H9 (cell line): ENCODE data around the gene DENND11. TPM values are rescaled to one million over a fixed set of nuclear protein-coding genes. Genes with fewer than 3 reads are reported as not detected.

Source experiments
- DNase-seq: peaks from one replicate; pipeline ENCODE4 v3.0.0-alpha.2; 2017
- H2AFZ ChIP-seq: one replicate; pipeline ENCODE4 v1.6.1; 2013; ENCODE audit warnings: mild to moderate bottlenecking, low read length, control low read depth, moderate library complexity
- H2AK5ac ChIP-seq: 2 replicates; pipeline ENCODE4 v1.6.1; 2013; ENCODE audit warnings: low read length, control low read depth, mixed read lengths; ENCODE audit not compliant: insufficient read length
- H2BK120ac ChIP-seq: one replicate; pipeline ENCODE4 v1.6.1; 2013; ENCODE audit warnings: low read depth, mild to moderate bottlenecking, low read length, control low read depth, inconsistent platforms; ENCODE audit not compliant: poor library complexity, severe bottlenecking
- H2BK12ac ChIP-seq: 2 replicates; pipeline ENCODE4 v1.6.1; 2013; ENCODE audit warnings: low read length, control low read depth, mixed read lengths, low read depth; ENCODE audit not compliant: insufficient read length
- H2BK15ac ChIP-seq: 2 replicates; pipeline ENCODE4 v1.6.1; 2013; ENCODE audit warnings: low read depth, low read length, control low read depth
- H2BK20ac ChIP-seq: one replicate; pipeline ENCODE4 v1.6.1; 2013; ENCODE audit warnings: low read depth, mild to moderate bottlenecking, low read length, control low read depth, inconsistent platforms; ENCODE audit not compliant: poor library complexity, severe bottlenecking
- H2BK5ac ChIP-seq: 2 replicates; pipeline ENCODE4 v1.6.1; 2013; ENCODE audit warnings: low read length, control low read depth, mixed read lengths; ENCODE audit not compliant: insufficient read length
- H3K14ac ChIP-seq: 2 replicates; pipeline ENCODE4 v1.6.1; 2013; ENCODE audit warnings: low read length, control low read depth; ENCODE audit not compliant: insufficient read depth
- H3K18ac ChIP-seq: 2 replicates; pipeline ENCODE4 v1.6.1; 2013; ENCODE audit warnings: low read depth, mild to moderate bottlenecking, mixed read lengths, low read length, control low read depth; ENCODE audit not compliant: insufficient read length
- H3K23ac ChIP-seq: 2 replicates; pipeline ENCODE4 v1.6.1; 2013; ENCODE audit warnings: low read length, control low read depth, mixed read lengths, low read depth; ENCODE audit not compliant: insufficient read length
- H3K23me2 ChIP-seq: 2 replicates; pipeline ENCODE4 v1.6.1; 2013; ENCODE audit warnings: low read depth, mild to moderate bottlenecking, mixed read lengths, low read length, control low read depth; ENCODE audit not compliant: insufficient read length, poor library complexity, severe bottlenecking
- H3K27ac ChIP-seq: 2 replicates; pipeline ENCODE4 v1.5.1; 2013; ENCODE audit warnings: low read length, control low read depth, mixed read lengths, low read depth; ENCODE audit not compliant: insufficient read length
- H3K27me3 ChIP-seq: 2 replicates; pipeline ENCODE4 v1.6.1; 2013; ENCODE audit warnings: low read length, control low read depth, inconsistent platforms; ENCODE audit not compliant: insufficient read depth
- H3K4ac ChIP-seq: 2 replicates; pipeline ENCODE4 v1.6.1; 2013; ENCODE audit warnings: low read depth, mild to moderate bottlenecking, control low read depth, inconsistent platforms, low read length, moderate library complexity
- H3K4me1 ChIP-seq: 2 replicates; pipeline ENCODE4 v1.6.1; 2013; ENCODE audit warnings: low read length, control low read depth, inconsistent platforms; ENCODE audit not compliant: insufficient read depth
- H3K4me2 ChIP-seq: 2 replicates; pipeline ENCODE4 v1.6.1; 2013; ENCODE audit warnings: low read length, control low read depth, mixed read lengths; ENCODE audit not compliant: insufficient read length, insufficient read depth
- H3K56ac ChIP-seq: 2 replicates; pipeline ENCODE4 v1.6.1; 2013; ENCODE audit warnings: low read depth, mild to moderate bottlenecking, mixed read lengths, low read length, control low read depth; ENCODE audit not compliant: insufficient read length
- H3K79me1 ChIP-seq: 2 replicates; pipeline ENCODE4 v1.6.1; 2013; ENCODE audit warnings: low read depth, mild to moderate bottlenecking, moderate library complexity, low read length, control low read depth, inconsistent platforms; ENCODE audit not compliant: insufficient read depth, poor library complexity, severe bottlenecking
- H3K79me2 ChIP-seq: 2 replicates; pipeline ENCODE4 v1.6.1; 2013; ENCODE audit warnings: low read length, control low read depth, inconsistent platforms; ENCODE audit not compliant: insufficient read depth
- H3K9ac ChIP-seq: 2 replicates; pipeline ENCODE4 v1.6.1; 2013; ENCODE audit warnings: low read length, control low read depth, mixed read lengths; ENCODE audit not compliant: insufficient read length; ENCODE audit errors: extremely low read depth
- H3K9me3 ChIP-seq: one replicate; pipeline ENCODE4 v1.6.1; 2013; ENCODE audit warnings: low read depth, low read length, inconsistent platforms; ENCODE audit not compliant: control insufficient read depth
- H3T11ph ChIP-seq: one replicate; pipeline ENCODE4 v1.6.1; 2013; ENCODE audit warnings: mild to moderate bottlenecking, low read length, control low read depth, inconsistent platforms
- H4K20me1 ChIP-seq: one replicate; pipeline ENCODE4 v1.6.1; 2013; ENCODE audit not compliant: control insufficient read depth, insufficient read length, insufficient read depth
- H4K5ac ChIP-seq: 2 replicates; pipeline ENCODE4 v1.6.1; 2013; ENCODE audit warnings: low read depth, mild to moderate bottlenecking, mixed read lengths, low read length, control low read depth; ENCODE audit not compliant: insufficient read length
- H4K8ac ChIP-seq: replicated peaks from 2 replicates; pipeline ENCODE4 v1.6.1; 2013; ENCODE audit warnings: low read length, control low read depth, mixed read lengths, low read depth; ENCODE audit not compliant: insufficient read length
- H4K91ac ChIP-seq: 2 replicates; pipeline ENCODE4 v1.6.1; 2013; ENCODE audit warnings: low read depth, mild to moderate bottlenecking, moderate library complexity, mixed read lengths, low read length, control low read depth; ENCODE audit not compliant: insufficient read length
- H3K27ac Mint-ChIP-seq, 3 experiments: 2 replicates in 2 of 3; 3 replicates in 1 of 3; pipeline ENCODE4 v1.8.0; 2020 to 2021; ENCODE audit warnings: mixed read lengths in 3 of 3, mild to moderate bottlenecking in 1 of 3, moderate library complexity in 1 of 3
- H3K27me3 Mint-ChIP-seq: 2 replicates; pipeline ENCODE4 v1.8.0; 2021; ENCODE audit warnings: low read depth, mild to moderate bottlenecking, moderate library complexity, mixed read lengths
- H3K36me3 Mint-ChIP-seq, 3 experiments: 2 replicates in 2 of 3; 3 replicates in 1 of 3; pipeline ENCODE4 v1.8.0; 2020 to 2021; ENCODE audit warnings: low read depth in 3 of 3, mixed read lengths in 3 of 3; ENCODE audit not compliant: insufficient read depth in 1 of 3
- H3K4me1 Mint-ChIP-seq, 2 experiments: 2 replicates each; pipeline ENCODE4 v1.8.0; 2020; ENCODE audit warnings: mixed read lengths in 2 of 2
- H3K4me3 Mint-ChIP-seq, 2 experiments: 2 replicates in 1 of 2; 3 replicates in 1 of 2; pipeline ENCODE4 v1.8.0; 2020 to 2021; ENCODE audit warnings: mild to moderate bottlenecking in 2 of 2, mixed read lengths in 2 of 2, moderate library complexity in 1 of 2
- H3K9me3 Mint-ChIP-seq, 2 experiments: 2 replicates in 1 of 2; 3 replicates in 1 of 2; pipeline ENCODE4 v1.8.0; 2020; ENCODE audit warnings: mild to moderate bottlenecking in 2 of 2, mixed read lengths in 2 of 2, moderate library complexity in 1 of 2
- WGBS: extraction: QIAGEN DNeasy Blood & Tissue Kit; methylation state at CpG from one replicate; pipeline ENCODE4 v1.1.7; 2013; ENCODE audit warnings: missing lambda C conversion rate, low lambda C conversion rate, mixed read lengths; ENCODE audit not compliant: insufficient read length; ENCODE audit errors: extremely low coverage; 5-methylcytosine and 5-hydroxymethylcytosine counted together
- total RNA-seq: library from RNA; stranded (reverse); gene quantifications from 2 replicates; pipeline ENCODE4 v1.2.1, GENCODE V29; 2021
- TF ChIP-seq, protein P1 (sequence below): fragments of 200-600 bp; sonication (generic); conservative IDR thresholded peaks from 3 replicates; pipeline ENCODE4 v1.8.0; 2021; ENCODE audit warnings: antibody characterized with exemption, mild to moderate bottlenecking

DENND11 gene
- total RNA-seq, 1 experiment from 2014 or later = 21.9 TPM

DNA sequence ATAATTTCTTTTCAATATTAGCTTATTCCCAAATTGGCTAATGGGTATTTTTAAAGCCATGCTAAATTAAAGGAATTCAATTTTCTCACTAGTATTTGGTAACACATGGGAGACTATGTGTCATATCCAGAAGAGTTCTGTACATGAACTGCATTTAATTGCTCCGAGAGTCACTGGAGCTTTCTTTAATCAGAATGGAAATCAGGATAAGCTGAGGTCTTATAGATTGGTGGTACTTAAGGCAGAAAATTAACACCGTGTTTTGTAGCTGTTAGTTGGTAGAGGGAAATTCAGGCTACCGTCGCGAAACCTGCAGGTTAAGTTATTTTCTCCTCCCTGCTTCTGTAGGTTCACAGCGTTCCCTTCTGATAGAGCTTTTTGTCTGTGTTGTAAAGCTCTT lies 6.4 kb upstream of the DENND11 start, which contains the start of gene WEE2:
TSS of gene WEE2 (plus strand) at position 3 of the 400 bp plus-strand sequence. CDS start 406 bp downstream, outside the sequence.
- no peak within 1 kb of the TSS for H3K4me2 ChIP-seq
- H4K5ac ChIP-seq = no peak within 1 kb of the TSS
- no CpG with 5 or more reads among the region's 6 CpGs for WGBS

More for the DNA sequence above, 6.4 kb upstream of the DENND11 start, which contains the start of gene WEE2:
- H3K27ac Mint-ChIP-seq = no peak within 1 kb of the TSS
- Histone ChIP-seq H2BK5ac (no peak within 1 kb of the TSS), H3K23me2 (no peaks in the 10 kb centered on the region), H3K27me3 (no peaks in the 10 kb centered on the region; the same call in 1 of the 2 replicates), H3K79me2 (no peaks in the 10 kb centered on the region), H4K91ac (no peak within 1 kb of the TSS), H3K18ac (no peak within 1 kb of the TSS), H3K23ac (no peak within 1 kb of the TSS), H3K9ac (no peak within 1 kb of the TSS), H2BK120ac (no peak within 1 kb of the TSS), H2BK20ac (no peak within 1 kb of the TSS), H2BK12ac (no peak within 1 kb of the TSS), H4K20me1 (no peaks in the 10 kb centered on the region), H3K27ac (no peak within 1 kb of the TSS), H3K56ac (no peak within 1 kb of the TSS), H2AFZ (no peak within 1 kb of the TSS), H3K4me1 (peaks cover 8% of the 10 kb centered on the region; the same call in 1 of the 2 replicates), H3K9me3 (no peaks in the 10 kb centered on the region), H3T11ph (no peak within 1 kb of the TSS), H3K4ac (no peak within 1 kb of the TSS), H2BK15ac (no peak within 1 kb of the TSS), H4K8ac (no peak within 1 kb of the TSS), H3K79me1 (no peaks in the 10 kb centered on the region), H3K14ac (no peak within 1 kb of the TSS), H2AK5ac (no peak within 1 kb of the TSS)
- no peak for DNase-seq
- H3K36me3 Mint-ChIP-seq = no peaks in the 10 kb centered on the region
- TF ChIP-seq, protein P1, sequence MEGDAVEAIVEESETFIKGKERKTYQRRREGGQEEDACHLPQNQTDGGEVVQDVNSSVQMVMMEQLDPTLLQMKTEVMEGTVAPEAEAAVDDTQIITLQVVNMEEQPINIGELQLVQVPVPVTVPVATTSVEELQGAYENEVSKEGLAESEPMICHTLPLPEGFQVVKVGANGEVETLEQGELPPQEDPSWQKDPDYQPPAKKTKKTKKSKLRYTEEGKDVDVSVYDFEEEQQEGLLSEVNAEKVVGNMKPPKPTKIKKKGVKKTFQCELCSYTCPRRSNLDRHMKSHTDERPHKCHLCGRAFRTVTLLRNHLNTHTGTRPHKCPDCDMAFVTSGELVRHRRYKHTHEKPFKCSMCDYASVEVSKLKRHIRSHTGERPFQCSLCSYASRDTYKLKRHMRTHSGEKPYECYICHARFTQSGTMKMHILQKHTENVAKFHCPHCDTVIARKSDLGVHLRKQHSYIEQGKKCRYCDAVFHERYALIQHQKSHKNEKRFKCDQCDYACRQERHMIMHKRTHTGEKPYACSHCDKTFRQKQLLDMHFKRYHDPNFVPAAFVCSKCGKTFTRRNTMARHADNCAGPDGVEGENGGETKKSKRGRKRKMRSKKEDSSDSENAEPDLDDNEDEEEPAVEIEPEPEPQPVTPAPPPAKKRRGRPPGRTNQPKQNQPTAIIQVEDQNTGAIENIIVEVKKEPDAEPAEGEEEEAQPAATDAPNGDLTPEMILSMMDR = no peak
- H3K4me3 Mint-ChIP-seq = no peak within 1 kb of the TSS
- H3K4me1 Mint-ChIP-seq = peaks cover 39 to 42% of the 10 kb centered on the region in 2 experiments
- H3K27me3 Mint-ChIP-seq = peaks cover 12% of the 10 kb centered on the region
- no peaks in the 10 kb centered on the region for H3K9me3 Mint-ChIP-seq
